A673 (cell line): Measurements from ENCODE around the gene SMDT1. TPM values are rescaled to one million over a fixed set of nuclear protein-coding genes. Genes with fewer than 3 reads are reported as not detected.
"Not testable (repeated sequence)": the region's sequence is repeated elsewhere in the genome, so short reads cannot be mapped to it uniquely, and the experiment has no call there.

ENCODE experiments used
- BruUV-seq: library from RNA; stranded (reverse); fragments of 400-500 nt; replicated peaks from 2 replicates; lab custom pipeline; 2021; lab: Mats Ljungman, UMichigan
- CTCF ChIA-PET: fragments of 300-600 bp; sonication (Branson Sonifier 250); formaldehyde crosslinking; loops from one replicate; lab custom pipeline; 2022; ENCODE audit warnings: antibody characterized with exemption; lab: Charles Lee
- POLR2A ChIA-PET: fragments of 300-600 bp; sonication (Branson Sonifier 250); formaldehyde crosslinking; loops from one replicate; lab custom pipeline; 2022; ENCODE audit warnings: antibody characterized with exemption; ENCODE audit not compliant: low non-redundant PET; lab: Charles Lee
- DNase-seq: peaks from one replicate; pipeline ENCODE4 v3.0.0-alpha.2; 2015; ENCODE audit warnings: low spot score
- H3K27ac ChIP-seq: fragments of 200-600 bp; sonication (generic); 2 replicates; pipeline ENCODE4 v1.5.1; 2016; ENCODE audit warnings: mixed run types, low read depth, mild to moderate bottlenecking, mixed read lengths, antibody characterized with exemption, low read length; ENCODE audit not compliant: poor library complexity, severe bottlenecking
- H3K27me3 ChIP-seq: fragments of 200-600 bp; sonication (generic); replicated peaks from 2 replicates; pipeline ENCODE4 v1.6.1; 2017; ENCODE audit warnings: mixed run types, low read depth, mild to moderate bottlenecking, mixed read lengths, antibody characterized with exemption, low read length; ENCODE audit not compliant: insufficient read depth, poor library complexity
- H3K36me3 ChIP-seq: fragments of 200-600 bp; sonication (generic); 2 replicates; pipeline ENCODE4 v1.6.1; 2016; ENCODE audit warnings: mixed run types, mild to moderate bottlenecking, mixed read lengths, antibody characterized with exemption, low read length; ENCODE audit not compliant: insufficient read depth, poor library complexity, severe bottlenecking
- H3K4me1 ChIP-seq: fragments of 200-600 bp; sonication (generic); 2 replicates; pipeline ENCODE4 v1.6.1; 2017; ENCODE audit warnings: mixed run types, mild to moderate bottlenecking, mixed read lengths, antibody characterized with exemption, low read length; ENCODE audit not compliant: insufficient read depth, poor library complexity, severe bottlenecking
- H3K4me3 ChIP-seq: fragments of 200-600 bp; sonication (generic); 2 replicates; pipeline ENCODE4 v1.5.1; 2016; ENCODE audit warnings: low read depth, mixed run types, mild to moderate bottlenecking, mixed read lengths, low read length; ENCODE audit not compliant: poor library complexity, severe bottlenecking
- H3K9me3 ChIP-seq: fragments of 200-600 bp; sonication (generic); 2 replicates; pipeline ENCODE4 v1.6.1; 2016; ENCODE audit warnings: mixed run types, low read depth, mild to moderate bottlenecking, mixed read lengths, antibody characterized with exemption, low read length; ENCODE audit not compliant: poor library complexity, severe bottlenecking
- CTCF ChIP-seq: fragments of 300-800, 200-600 bp; sonication (generic); conservative IDR thresholded peaks from 2 replicates; pipeline ENCODE4 v1.5.1; 2017; ENCODE audit warnings: low read depth, mild to moderate bottlenecking, antibody characterized with exemption, low read length, moderate library complexity, mixed read lengths
- EZH2 ChIP-seq: fragments of 200-600 bp; sonication (generic); IDR thresholded peaks from 2 replicates; pipeline ENCODE4 v1.6.1; 2017; ENCODE audit warnings: borderline replicate concordance, low read depth, mild to moderate bottlenecking, mixed read lengths, antibody characterized with exemption, low read length; ENCODE audit not compliant: poor library complexity, severe bottlenecking
- intact Hi-C: fragments of 100-400 bp; cut with micrococcal nuclease; formaldehyde crosslinking; loops from one replicate; pipeline ENCODE4 v1.10.0; 2022; ENCODE audit not compliant: unreplicated experiment
- total RNA-seq: library from RNA; stranded (reverse); gene quantifications from 2 replicates; pipeline ENCODE4 v1.2.3, GENCODE V29; 2021

The SMDT1 gene
- total RNA-seq, 1 experiment from 2014 or later, result 61.8 TPM

DNA sequence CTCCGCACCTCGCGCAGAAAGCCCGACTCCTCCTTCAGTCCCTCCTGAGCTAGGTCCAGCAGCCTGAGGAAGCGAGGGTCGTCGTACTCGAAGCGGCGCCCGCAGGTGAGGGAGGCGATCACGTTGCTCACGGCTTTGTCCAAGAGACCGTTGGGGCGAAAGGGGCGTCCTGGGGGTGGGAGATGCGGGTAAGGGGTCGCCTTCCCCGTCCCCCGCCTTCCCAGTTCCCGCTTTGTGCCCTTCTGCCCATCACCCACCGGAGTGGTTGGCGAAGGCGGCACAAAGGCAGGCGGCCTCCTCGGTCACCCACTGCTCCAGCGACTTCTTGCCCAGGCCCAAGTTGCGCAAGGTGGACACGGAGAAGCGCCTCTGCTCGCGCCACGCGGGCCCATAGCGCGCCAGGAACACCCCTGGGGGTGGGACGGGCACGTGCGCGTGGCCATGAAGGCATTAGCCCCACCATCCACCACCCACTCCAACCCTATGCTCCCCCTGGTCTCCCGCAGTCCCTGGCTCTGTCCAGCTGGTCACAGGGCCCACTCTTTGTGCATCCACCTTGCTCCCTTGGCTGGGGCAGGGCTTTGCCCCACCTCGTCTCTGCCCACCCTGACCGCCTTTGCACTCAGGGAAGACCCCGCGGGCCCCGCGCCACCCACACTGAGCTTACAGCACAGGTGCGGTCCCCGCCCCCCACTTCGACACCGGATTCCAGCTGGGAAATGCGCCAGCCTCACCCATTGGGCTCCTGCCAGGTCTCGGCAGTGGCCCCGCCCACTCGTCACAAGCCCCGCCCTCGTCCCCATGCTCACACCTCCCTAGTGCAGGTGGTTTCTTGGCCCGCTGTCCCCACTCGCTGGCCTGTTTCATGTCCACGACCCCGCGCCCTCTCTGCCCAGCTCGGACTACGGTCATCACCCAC is 49.5 kb downstream of the SMDT1 start:
- POLR2A ChIA-PET, BruUV-seq, CTCF ChIA-PET, H3K4me3 ChIP-seq, intact Hi-C loops, H3K36me3 ChIP-seq, DNase-seq, H3K9me3 ChIP-seq, H3K27me3 ChIP-seq, H3K4me1 ChIP-seq, H3K27ac ChIP-seq: not testable (repeated sequence)

DNA sequence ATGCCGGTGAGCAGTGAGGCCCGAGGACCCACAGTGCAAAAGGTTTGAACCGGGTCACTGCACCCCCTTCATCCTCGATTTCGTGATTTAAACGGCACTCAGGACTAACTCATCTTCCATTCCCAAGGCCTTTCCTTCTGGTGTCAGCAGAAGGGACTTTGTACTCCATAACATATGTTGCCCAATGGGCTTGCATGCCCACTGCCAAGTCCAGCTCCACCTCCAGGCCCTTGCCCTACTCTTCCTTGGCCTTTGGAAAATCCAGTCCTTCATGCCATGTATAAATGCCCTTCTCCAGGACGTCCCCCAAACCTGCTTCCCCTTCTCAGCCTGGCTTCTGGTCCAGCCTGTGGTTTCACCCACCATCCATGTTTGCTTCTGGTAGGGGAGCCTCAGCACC is 50.7 kb downstream of the SMDT1 start:
- H3K4me1 ChIP-seq, H3K36me3 ChIP-seq, CTCF ChIA-PET, H3K4me3 ChIP-seq, POLR2A ChIA-PET, H3K9me3 ChIP-seq, H3K27ac ChIP-seq, BruUV-seq, H3K27me3 ChIP-seq, intact Hi-C loops, DNase-seq: not testable (repeated sequence)

- DNase-seq, H3K36me3 ChIP-seq, intact Hi-C loops, H3K4me1 ChIP-seq, BruUV-seq, POLR2A ChIA-PET, H3K4me3 ChIP-seq, CTCF ChIA-PET, H3K9me3 ChIP-seq, H3K27me3 ChIP-seq, H3K27ac ChIP-seq: not testable (repeated sequence)
Measured at GRCh38 chr22:42130639-42131431, 51.3 kb downstream of the SMDT1 start, which contains the start of gene CYP2D6. TSS of gene CYP2D6 (minus strand) at chr22:42130810. CDS start at chr22:42130791, 19 bp downstream.

DNA sequence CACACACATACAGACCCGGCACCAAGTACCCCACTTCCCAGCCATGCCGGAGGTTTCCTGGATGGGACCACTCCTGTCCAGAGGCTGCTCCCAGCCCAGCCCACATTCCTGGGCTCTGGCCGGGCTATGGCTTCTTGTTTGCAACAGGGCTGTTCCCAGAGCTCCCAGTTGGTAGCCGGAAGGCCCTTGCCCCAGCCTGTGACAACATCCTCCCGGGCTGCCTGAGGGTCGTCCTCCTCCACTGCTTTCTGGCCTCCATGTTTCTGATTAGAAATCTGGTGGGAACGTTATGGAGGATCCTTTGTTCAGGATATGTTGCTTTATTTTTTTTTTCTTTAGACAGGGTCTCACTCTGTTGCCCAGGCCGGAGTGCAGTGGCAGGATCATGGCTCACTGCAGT is 52.1 kb downstream of the SMDT1 start:
- no peak overlapping the region for H3K27ac ChIP-seq
- BruUV-seq, result no TSS peak
- no peaks in the 10 kb centered on the region for H3K27me3 ChIP-seq
- H3K4me1 ChIP-seq, result no peaks in the 10 kb centered on the region
- intact Hi-C loops, result no loop called here
- H3K36me3 ChIP-seq, result no peaks in the 10 kb centered on the region
- no peak overlapping the region for H3K4me3 ChIP-seq
- TF ChIP-seq EZH2 (no peak), CTCF (no peak)
- ChIA-PET POLR2A (no interaction called here), CTCF (no interaction called here)
- no peaks in the 10 kb centered on the region for H3K9me3 ChIP-seq
- no peak for DNase-seq
